CD14-positive monocyte (primary cell): ENCODE measurements around the gene SKIC3. TPM values are rescaled to one million over a fixed set of nuclear protein-coding genes. Genes with fewer than 3 reads are reported as not detected.
A peak's percentile ranks its signal among the peaks of the same experiment; 100 is the strongest.

ENCODE experiments used
- DNase-seq, 3 donors: peaks; one replicate each; pipeline ENCODE4 v3.0.0-alpha.2; 2011 to 2022
- H2AFZ ChIP-seq: 2 replicates; pipeline ENCODE4 v1.6.0; 2012; ENCODE audit warnings: mild to moderate bottlenecking, low read depth, low read length, inconsistent platforms; ENCODE audit not compliant: insufficient read depth, poor library complexity, severe bottlenecking
- H3K27ac ChIP-seq, 2 donors: 1 replicate in 1 of 2; 2 replicates in 1 of 2; pipeline ENCODE4 v1.5.1; 2012 to 2013; ENCODE audit warnings: low read length in 2 of 2, control low read depth in 1 of 2, inconsistent platforms in 1 of 2, low read depth in 1 of 2, mild to moderate bottlenecking in 1 of 2
- H3K27me3 ChIP-seq, 2 donors: one replicate each; pipeline versions ENCODE4 v1.6.0 to v1.6.1; 2011 to 2013; ENCODE audit warnings: low read length in 2 of 2; ENCODE audit not compliant: control insufficient read depth in 2 of 2, insufficient read depth in 2 of 2
- H3K36me3 ChIP-seq, 2 donors: replicated peaks in 1 of 2; 1 replicate in 1 of 2; 2 replicates in 1 of 2; pipeline versions ENCODE4 v1.5.1 to v1.6.1; 2012 to 2013; ENCODE audit warnings: low read length in 2 of 2, control low read depth in 1 of 2, inconsistent platforms in 1 of 2, mild to moderate bottlenecking in 1 of 2; ENCODE audit not compliant: insufficient read depth in 2 of 2, control insufficient read depth in 1 of 2
- H3K4me1 ChIP-seq, 2 donors: 1 replicate in 1 of 2; 2 replicates in 1 of 2; pipeline versions ENCODE4 v1.5.1 to v1.6.1; 2012 to 2013; ENCODE audit warnings: low read length in 2 of 2, control low read depth in 1 of 2, inconsistent platforms in 1 of 2, mild to moderate bottlenecking in 1 of 2, moderate library complexity in 1 of 2; ENCODE audit not compliant: insufficient read depth in 2 of 2, control insufficient read depth in 1 of 2
- H3K4me2 ChIP-seq: replicated peaks from 2 replicates; pipeline ENCODE3; 2012; ENCODE audit warnings: low read length, moderate library complexity, mild to moderate bottlenecking; ENCODE audit not compliant: poor library complexity, severe bottlenecking; ENCODE audit errors: extremely low read depth
- H3K4me3 ChIP-seq, 3 experiments: fragments of 200-600 bp in 1 of 3; sonication (generic) in 1 of 3; replicated peaks in 1 of 3; 1 replicate in 2 of 3; 2 replicates in 1 of 3; pipeline ENCODE4 v1.5.1; 2011 to 2013; ENCODE audit warnings: low read length in 3 of 3, mild to moderate bottlenecking in 3 of 3, control low read depth in 2 of 3, low read depth in 2 of 3, inconsistent platforms in 1 of 3, moderate library complexity in 1 of 3
- H3K79me2 ChIP-seq: 2 replicates; pipeline ENCODE4 v1.6.0; 2012; ENCODE audit warnings: mild to moderate bottlenecking, control low read depth, inconsistent platforms, low read length, moderate library complexity; ENCODE audit not compliant: insufficient read depth
- H3K9ac ChIP-seq: 2 replicates; pipeline ENCODE4 v1.6.0; 2017; ENCODE audit warnings: low read length, mild to moderate bottlenecking; ENCODE audit not compliant: insufficient read depth, poor library complexity, severe bottlenecking
- H3K9me3 ChIP-seq, 2 donors: replicated peaks in 1 of 2; 1 replicate in 1 of 2; 2 replicates in 1 of 2; pipeline versions ENCODE4 v1.5.1 to v1.6.1; 2012 to 2013; ENCODE audit warnings: low read length in 2 of 2, control low read depth in 1 of 2; ENCODE audit not compliant: control insufficient read depth in 1 of 2, insufficient read depth in 1 of 2
- H4K20me1 ChIP-seq: 2 replicates; pipeline ENCODE4 v1.6.0; 2012; ENCODE audit warnings: mild to moderate bottlenecking, low read length, control low read depth, moderate library complexity; ENCODE audit not compliant: insufficient read depth
- H3K27ac Mint-ChIP-seq, 7 donors: one replicate each; pipeline ENCODE4 v1.8.0; 2020; ENCODE audit warnings: mild to moderate bottlenecking in 7 of 7, mixed read lengths in 7 of 7, moderate library complexity in 6 of 7, inconsistent platforms in 2 of 7
- H3K27me3 Mint-ChIP-seq, 3 donors: one replicate each; pipeline ENCODE4 v1.8.0; 2021 to 2022; ENCODE audit warnings: low read depth in 3 of 3, mild to moderate bottlenecking in 3 of 3, mixed read lengths in 3 of 3, moderate library complexity in 3 of 3, inconsistent platforms in 1 of 3
- H3K36me3 Mint-ChIP-seq, 2 donors: one replicate each; pipeline ENCODE4 v1.8.0; 2020; ENCODE audit warnings: mixed read lengths in 2 of 2, inconsistent platforms in 1 of 2, mild to moderate bottlenecking in 1 of 2
- H3K4me1 Mint-ChIP-seq: one replicate; pipeline ENCODE4 v1.8.0; 2020; ENCODE audit warnings: mild to moderate bottlenecking, mixed read lengths
- H3K4me3 Mint-ChIP-seq, 2 donors: one replicate each; pipeline ENCODE4 v1.8.0; 2020; ENCODE audit warnings: mild to moderate bottlenecking in 2 of 2, mixed read lengths in 2 of 2, moderate library complexity in 1 of 2
- H3K9me3 Mint-ChIP-seq, 7 donors: one replicate each; pipeline ENCODE4 v1.8.0; 2020 to 2022; ENCODE audit warnings: mixed read lengths in 7 of 7, mild to moderate bottlenecking in 6 of 7, moderate library complexity in 6 of 7, inconsistent platforms in 2 of 7
- CTCF ChIP-seq: fragments of 200-600 bp; IDR thresholded peaks from one replicate; pipeline ENCODE4 v1.8.0; 2022; ENCODE audit warnings: antibody characterized with exemption, mild to moderate bottlenecking
- WGBS: methylation state at CpG from one replicate; pipeline ENCODE4 v1.1.5; 2013; ENCODE audit warnings: missing lambda C conversion rate; ENCODE audit not compliant: insufficient coverage; 5-methylcytosine and 5-hydroxymethylcytosine counted together
- intact Hi-C, 2 donors: fragments of 100-400 bp; cut with micrococcal nuclease; formaldehyde crosslinking; loops; one replicate each; pipeline versions ENCODE4 v1.15.0 to v1.15.1; 2023
- polyA plus RNA-seq, 3 donors: library from polyadenylated mRNA; depleted of rRNA in 1 of 3; unstranded in 2 of 3; stranded (reverse) in 1 of 3; fragments of 300-500 nt in 2 of 3; fragments of >200 nt in 1 of 3; fragmentation: Illumina TruSeq in 2 of 3; gene quantifications; 1 replicate in 2 of 3; 2 replicates in 1 of 3; pipeline ENCODE4 v1.2.3, GENCODE V29; 2012 to 2021

Gene SKIC3
- polyA plus RNA-seq, 3 donors: 13.7 to 24.6 (median 17.6) TPM

DNA sequence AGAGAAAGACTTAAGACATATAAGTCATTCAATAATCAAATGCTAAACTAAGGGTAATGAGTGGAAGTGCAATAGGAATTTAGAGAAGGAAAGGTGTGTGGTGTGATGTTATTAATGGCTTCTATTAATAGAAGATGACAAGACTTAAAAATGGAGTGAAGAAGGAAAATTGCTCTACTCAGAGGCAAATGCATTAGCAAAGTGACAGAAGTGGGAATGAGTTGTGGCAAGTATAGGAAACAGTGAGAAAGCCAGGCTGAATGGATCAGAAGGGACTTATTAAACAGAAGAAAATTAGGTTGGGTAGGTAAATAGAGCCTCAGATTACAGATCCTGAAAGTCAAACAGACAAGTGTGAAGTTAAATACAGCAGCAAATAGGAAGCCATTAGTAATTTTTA is 5.7 kb downstream of the SKIC3 start:
- H3K4me3 Mint-ChIP-seq: no peak overlapping the region
- H3K4me1 Mint-ChIP-seq: peaks cover 14% of the 10 kb centered on the region
- Histone ChIP-seq H3K9ac (no peak overlapping the region), H3K4me2 (no peak overlapping the region), H3K27ac (no peak overlapping the region), H3K9me3 (no peaks in the 10 kb centered on the region), H2AFZ (no peak overlapping the region), H4K20me1 (peaks cover 4% of the 10 kb centered on the region), H3K79me2 (peaks cover 22% of the 10 kb centered on the region), H3K27me3 (no peaks in the 10 kb centered on the region), H3K4me1 (peaks cover 4 to 5% of the 10 kb centered on the region in 2 donors), H3K36me3 (peaks cover 54 to 70% of the 10 kb centered on the region in 2 donors), H3K4me3 (no peak overlapping the region)
- TF ChIP-seq CTCF: no peak
- H3K27ac Mint-ChIP-seq: no peak overlapping the region
- no peaks in the 10 kb centered on the region for H3K9me3 Mint-ChIP-seq
- intact Hi-C loops: no loop called here
- no peaks in the 10 kb centered on the region for H3K27me3 Mint-ChIP-seq
- no peak for DNase-seq
- peaks cover 37 to 42% of the 10 kb centered on the region in 2 donors for H3K36me3 Mint-ChIP-seq

- intact Hi-C loops: no loop called here
- Histone ChIP-seq H3K27ac (no peak overlapping the region), H3K79me2 (no peaks in the 10 kb centered on the region), H3K27me3 (no peaks in the 10 kb centered on the region), H3K4me2 (no peak overlapping the region), H3K9me3 (no peaks in the 10 kb centered on the region), H3K4me1 (no peaks in the 10 kb centered on the region), H2AFZ (no peak overlapping the region), H3K36me3 (peaks cover 82 to 93% of the 10 kb centered on the region in 2 donors), H3K9ac (no peak overlapping the region), H3K4me3 (no peak overlapping the region), H4K20me1 (no peaks in the 10 kb centered on the region)
- no peak for DNase-seq
- no CpG with 5 or more reads among the region's 3 CpGs for WGBS
- Mint-ChIP-seq H3K36me3 (peaks cover 50 to 65% of the 10 kb centered on the region in 2 donors), H3K27ac (peak overlapping the region in 1 of 7 donors; percentile 7), H3K4me1 (no peaks in the 10 kb centered on the region), H3K4me3 (no peak overlapping the region), H3K9me3 (no peaks in the 10 kb centered on the region), H3K27me3 (no peaks in the 10 kb centered on the region)
- no peak for TF ChIP-seq CTCF
Measured at GRCh38 chr5:95543017-95543705, 11.6 kb downstream of the SKIC3 start.
